Keratinocyte (primary cell): ENCODE measurements around the gene PRKCA. TPM values are rescaled to one million over a fixed set of nuclear protein-coding genes. Genes with fewer than 3 reads are reported as not detected.

Experiments used
- DNase-seq: peaks from one replicate; pipeline ENCODE4 v3.0.0-alpha.2; 2011; ENCODE audit warnings: low read depth, missing footprints, low spot score
- FAIRE-seq: peaks from 2 replicates; lab custom pipeline; 2011; peaks lifted over from hg19 to GRCh38; lab: Jason Lieb, UNC
- H2AFZ ChIP-seq: 2 replicates; pipeline ENCODE4 v1.6.0; 2012; ENCODE audit warnings: low read length, control low read depth, inconsistent platforms; ENCODE audit not compliant: control insufficient read depth
- H3K27ac ChIP-seq: 2 replicates; pipeline ENCODE4 v1.5.1; 2011; ENCODE audit warnings: low read length; ENCODE audit not compliant: control insufficient read depth, insufficient read depth
- H3K27me3 ChIP-seq: 3 replicates; pipeline ENCODE4 v1.6.0; 2011; ENCODE audit warnings: low read length; ENCODE audit not compliant: control insufficient read depth, insufficient read depth; ENCODE audit errors: extremely low read depth
- H3K36me3 ChIP-seq, 2 experiments: 2 replicates in 1 of 2; 3 replicates in 1 of 2; pipeline ENCODE4 v1.5.1; 2011; ENCODE audit warnings: low read length in 2 of 2, mild to moderate bottlenecking in 1 of 2; ENCODE audit not compliant: control insufficient read depth in 2 of 2, insufficient read depth in 2 of 2; ENCODE audit errors: extremely low read depth in 1 of 2
- H3K4me1 ChIP-seq: 3 replicates; pipeline ENCODE4 v1.5.1; 2011; ENCODE audit warnings: low read length; ENCODE audit not compliant: control insufficient read depth, insufficient read depth; ENCODE audit errors: extremely low read depth
- H3K4me2 ChIP-seq: 3 replicates; pipeline ENCODE4 v1.6.0; 2011; ENCODE audit warnings: low read depth, low read length; ENCODE audit not compliant: control insufficient read depth, insufficient read depth; ENCODE audit errors: extremely low read depth
- H3K4me3 ChIP-seq, 3 experiments: fragments of 200-600 bp in 1 of 3; sonication (generic) in 1 of 3; 2 replicates in 2 of 3; 3 replicates in 1 of 3; pipeline ENCODE4 v1.5.1; 2011 to 2016; ENCODE audit warnings: low read length in 3 of 3, mild to moderate bottlenecking in 3 of 3, control low read depth in 2 of 3, inconsistent platforms in 1 of 3, low read depth in 1 of 3, mixed read lengths in 1 of 3, mixed run types in 1 of 3, moderate library complexity in 1 of 3; ENCODE audit not compliant: control insufficient read depth in 2 of 3, insufficient read depth in 2 of 3; ENCODE audit errors: extremely low read depth in 1 of 3
- H3K79me2 ChIP-seq: 2 replicates; pipeline ENCODE4 v1.6.0; 2012; ENCODE audit warnings: low read length; ENCODE audit not compliant: control insufficient read depth, insufficient read depth
- H3K9ac ChIP-seq: 3 replicates; pipeline ENCODE4 v1.6.0; 2011; ENCODE audit warnings: low read length; ENCODE audit not compliant: control insufficient read depth, insufficient read depth; ENCODE audit errors: extremely low read depth
- H3K9me1 ChIP-seq: 3 replicates; pipeline ENCODE4 v1.6.0; 2011; ENCODE audit warnings: low read length; ENCODE audit not compliant: control insufficient read depth, insufficient read depth; ENCODE audit errors: extremely low read depth
- H3K9me3 ChIP-seq: 2 replicates; pipeline ENCODE4 v1.5.1; 2012; ENCODE audit warnings: low read depth, low read length; ENCODE audit not compliant: control insufficient read depth
- H4K20me1 ChIP-seq: 3 replicates; pipeline ENCODE4 v1.6.0; 2011; ENCODE audit warnings: low read length; ENCODE audit not compliant: control insufficient read depth, insufficient read depth; ENCODE audit errors: extremely low read depth
- CTCF ChIP-seq, 3 experiments: IDR thresholded peaks in 1 of 3; conservative IDR thresholded peaks in 1 of 3; optimal IDR thresholded peaks in 1 of 3; 2 replicates in 2 of 3; 3 replicates in 1 of 3; pipeline versions ENCODE3 to v1.5.1; 2011; ENCODE audit warnings: low read length in 3 of 3, mild to moderate bottlenecking in 3 of 3, moderate library complexity in 2 of 3, control low read depth in 1 of 3, inconsistent platforms in 1 of 3; ENCODE audit not compliant: insufficient read depth in 2 of 3; ENCODE audit errors: extremely low read depth in 1 of 3
- EZH2 ChIP-seq: IDR thresholded peaks from one replicate; pipeline ENCODE4 v1.6.1; 2012; ENCODE audit warnings: inconsistent platforms, mild to moderate bottlenecking, low read length, moderate library complexity
- dilution Hi-C: fragments of 300-500 bp; cut with MboI; formaldehyde crosslinking; loops from one replicate; pipeline ENCODE4 v1.7.0; 2020; ENCODE audit warnings: low sequenced_read_pairs; ENCODE audit not compliant: extremely low pct_ligation_motif_present
- polyA plus RNA-seq, 5 experiments: library from polyadenylated mRNA; depleted of rRNA in 3 of 5; stranded (reverse) in 3 of 5; stranded (forward) in 1 of 5; unstranded in 1 of 5; fragments of >200 nt; gene quantifications; 1 replicate in 1 of 5; 2 replicates in 3 of 5; 3 replicates in 1 of 5; pipeline versions ENCODE4 v1.2.1 to v1.2.3, GENCODE V29; 2011 to 2012; ENCODE audit warnings: missing spikeins in 2 of 5, low read depth in 1 of 5, low replicate concordance in 1 of 5

Gene PRKCA
- polyA plus RNA-seq, 1 donor (not counting 4 experiments of a cell fraction or from before 2014, with no cell fraction given), result 3.6 TPM

GRCh38 chr17:66481271-66481670, 178.9 kb downstream of the PRKCA start:
- FAIRE-seq, result no peak
- H3K27me3 ChIP-seq, result no peaks in the 10 kb centered on the region
- no peaks in the 10 kb centered on the region for H3K4me1 ChIP-seq

GRCh38 chr17:66483906-66484305, 181.5 kb downstream of the PRKCA start:
- Histone ChIP-seq H3K27ac (no peak overlapping the region), H3K9ac (no peak overlapping the region), H3K79me2 (no peaks in the 10 kb centered on the region), H3K4me3 (no peak overlapping the region), H3K36me3 (no peaks in the 10 kb centered on the region), H3K9me1 (no peaks in the 10 kb centered on the region), H3K4me2 (no peak overlapping the region), H4K20me1 (no peaks in the 10 kb centered on the region), H3K9me3 (no peaks in the 10 kb centered on the region), H3K27me3 (no peaks in the 10 kb centered on the region), H2AFZ (no peak overlapping the region), H3K4me1 (no peaks in the 10 kb centered on the region)
- dilution Hi-C loops, result no loop called here
- no peak for FAIRE-seq
- no peak for TF ChIP-seq EZH2
- TF ChIP-seq CTCF (optimal IDR thresholded peaks at IDR 0.05 in 1 of 3, IDR thresholded peaks at IDR 0.05 in 1 of 3, conservative IDR thresholded peaks at IDR 0.05 in 1 of 3; ENCODE audit: extremely low read depth in 1 of 3, insufficient read depth in 2 of 3, low read length in 3 of 3), result no peak
- no peak for DNase-seq

More at GRCh38 chr17:66481271-66481670, 178.9 kb downstream of the PRKCA start:
- dilution Hi-C loops, result no loop called here
- H3K9me3 ChIP-seq, result no peaks in the 10 kb centered on the region
- TF ChIP-seq EZH2, result no peak
- no peak for TF ChIP-seq CTCF (optimal IDR thresholded peaks at IDR 0.05 in 1 of 3, IDR thresholded peaks at IDR 0.05 in 1 of 3, conservative IDR thresholded peaks at IDR 0.05 in 1 of 3; ENCODE audit: extremely low read depth in 1 of 3, insufficient read depth in 2 of 3, low read length in 3 of 3)
- H3K27ac ChIP-seq, result no peak overlapping the region
- no peak for DNase-seq
- H3K4me2 ChIP-seq, result no peak overlapping the region
- no peaks in the 10 kb centered on the region for H3K79me2 ChIP-seq
- no peak overlapping the region for H3K4me3 ChIP-seq
- no peaks in the 10 kb centered on the region for H3K36me3 ChIP-seq
- no peaks in the 10 kb centered on the region for H3K9me1 ChIP-seq
- H2AFZ ChIP-seq, result no peak overlapping the region
- H3K9ac ChIP-seq, result no peak overlapping the region
- no peaks in the 10 kb centered on the region for H4K20me1 ChIP-seq
